Esophagus muscularis mucosa (tissue), 3 donors: ENCODE data around the gene NHEJ1.

ENCODE experiments used
- POLR2AphosphoS5 ChIP-seq, 2 donors: sonication (generic); formaldehyde crosslinking; IDR thresholded peaks; one replicate each; pipeline ENCODE4 v1.6.1; 2017; ENCODE audit warnings: antibody characterized with exemption in 2 of 2
- TF ChIP-seq, protein P1 (sequence below), 3 experiments: fragments of 200-600 bp in 2 of 3; fragments of 450-650 bp in 1 of 3; sonication (generic) in 2 of 3; IDR thresholded peaks; one replicate each; pipeline ENCODE4 v1.5.1; 2017 to 2019; ENCODE audit warnings: antibody characterized with exemption in 3 of 3, mild to moderate bottlenecking in 2 of 3, moderate library complexity in 1 of 3

DNA sequence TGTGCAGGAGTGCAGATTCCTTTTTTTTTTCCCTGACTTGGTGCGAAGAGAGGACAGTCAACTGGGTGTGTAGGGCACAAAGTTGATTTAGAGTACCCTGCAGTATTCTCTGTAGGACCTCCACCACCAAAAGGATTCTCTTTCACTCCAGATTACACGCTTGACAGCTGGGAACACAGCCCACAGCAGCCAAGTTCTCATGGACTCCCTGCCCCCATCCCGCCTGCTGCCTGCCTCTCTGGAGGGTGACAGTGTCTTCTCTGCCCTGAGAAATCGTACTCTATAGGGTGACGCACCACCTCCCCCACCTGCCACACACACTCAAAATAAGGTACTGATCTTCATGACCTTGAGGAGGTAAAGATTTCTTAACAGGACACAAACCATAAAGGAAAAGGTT lies 73.3 kb downstream of the NHEJ1 start:
- TF ChIP-seq, protein P1, sequence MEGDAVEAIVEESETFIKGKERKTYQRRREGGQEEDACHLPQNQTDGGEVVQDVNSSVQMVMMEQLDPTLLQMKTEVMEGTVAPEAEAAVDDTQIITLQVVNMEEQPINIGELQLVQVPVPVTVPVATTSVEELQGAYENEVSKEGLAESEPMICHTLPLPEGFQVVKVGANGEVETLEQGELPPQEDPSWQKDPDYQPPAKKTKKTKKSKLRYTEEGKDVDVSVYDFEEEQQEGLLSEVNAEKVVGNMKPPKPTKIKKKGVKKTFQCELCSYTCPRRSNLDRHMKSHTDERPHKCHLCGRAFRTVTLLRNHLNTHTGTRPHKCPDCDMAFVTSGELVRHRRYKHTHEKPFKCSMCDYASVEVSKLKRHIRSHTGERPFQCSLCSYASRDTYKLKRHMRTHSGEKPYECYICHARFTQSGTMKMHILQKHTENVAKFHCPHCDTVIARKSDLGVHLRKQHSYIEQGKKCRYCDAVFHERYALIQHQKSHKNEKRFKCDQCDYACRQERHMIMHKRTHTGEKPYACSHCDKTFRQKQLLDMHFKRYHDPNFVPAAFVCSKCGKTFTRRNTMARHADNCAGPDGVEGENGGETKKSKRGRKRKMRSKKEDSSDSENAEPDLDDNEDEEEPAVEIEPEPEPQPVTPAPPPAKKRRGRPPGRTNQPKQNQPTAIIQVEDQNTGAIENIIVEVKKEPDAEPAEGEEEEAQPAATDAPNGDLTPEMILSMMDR (IDR thresholded peaks at IDR 0.05): no peak
- no peak for TF ChIP-seq POLR2AphosphoS5 (IDR thresholded peaks at IDR 0.05)
